Stimulated activated CD8-positive, alpha-beta memory T cell treated with anti-CD3 and anti-CD28 coated beads, Interleukin-7, amount 100 ng/mL, for 24 hours (primary cell): ENCODE measurements around the gene PIEZO1.
"Not testable (repeated sequence)": the region's sequence is repeated elsewhere in the genome, so short reads cannot be mapped to it uniquely, and the experiment has no call there.

Experiments
- DNase-seq: peaks from one replicate; pipeline ENCODE4 v3.0.0-alpha.2; 2020; ENCODE audit warnings: low read depth

Gene PIEZO1

GRCh38 chr16:88783391-88784073 lies 1.5 kb downstream of the PIEZO1 start:
- DNase-seq = no peak

GRCh38 chr16:88782454-88783390 lies 2.3 kb downstream of the PIEZO1 start:
- peak; percentile 61 for DNase-seq

- peak; percentile 53 for DNase-seq
These were observed 3.6 kb downstream of the PIEZO1 start for GRCh38 chr16:88781140-88782077.

DNA sequence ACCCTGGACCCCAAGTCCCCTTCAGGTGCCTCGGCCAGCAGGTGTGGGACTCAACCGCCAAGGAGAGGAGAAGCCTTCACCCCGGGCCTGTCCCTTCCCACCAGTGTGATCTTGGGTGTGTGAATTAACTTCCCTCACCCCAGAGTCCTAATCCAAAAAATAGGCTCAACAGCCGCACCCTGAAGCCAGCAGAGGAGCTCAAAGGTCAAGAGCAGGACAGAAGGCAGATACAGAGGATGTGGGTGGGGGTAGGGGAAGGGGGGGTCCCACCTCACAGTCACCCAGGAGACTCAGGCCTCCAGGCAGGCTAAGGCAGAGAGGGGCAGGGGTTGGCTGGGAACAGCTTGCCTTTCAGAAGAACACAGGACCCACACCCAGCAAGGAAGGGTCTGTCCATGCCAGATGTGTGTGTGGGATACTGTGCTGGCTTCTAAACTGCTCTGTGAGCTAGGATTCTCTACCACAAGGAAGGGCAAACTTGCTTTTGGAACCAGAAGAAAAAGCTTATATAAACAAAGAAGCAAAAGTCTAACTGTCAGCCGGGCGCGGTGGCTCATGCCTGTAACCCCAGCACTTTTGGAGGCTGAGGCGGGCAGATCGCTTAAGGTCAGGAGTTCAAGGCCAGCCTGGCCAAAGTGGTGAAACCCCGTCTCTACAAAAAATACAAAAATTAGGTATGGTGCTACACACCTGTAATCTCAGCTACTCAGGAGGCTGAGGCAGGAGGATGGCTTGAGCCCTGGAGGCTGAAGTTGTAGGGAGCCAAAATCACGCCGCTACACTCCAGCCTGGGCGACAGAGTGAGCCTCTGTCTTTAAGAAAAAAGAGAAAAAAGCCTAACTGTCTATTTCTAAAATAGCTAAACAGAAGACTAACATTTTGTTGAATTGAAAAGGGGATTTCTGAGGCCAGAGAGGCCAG lies 4.6 kb downstream of the PIEZO1 start:
- DNase-seq = no peak

- DNase-seq = no peak
These were observed 5.4 kb downstream of the PIEZO1 start for GRCh38 chr16:88779406-88780141.

DNA sequence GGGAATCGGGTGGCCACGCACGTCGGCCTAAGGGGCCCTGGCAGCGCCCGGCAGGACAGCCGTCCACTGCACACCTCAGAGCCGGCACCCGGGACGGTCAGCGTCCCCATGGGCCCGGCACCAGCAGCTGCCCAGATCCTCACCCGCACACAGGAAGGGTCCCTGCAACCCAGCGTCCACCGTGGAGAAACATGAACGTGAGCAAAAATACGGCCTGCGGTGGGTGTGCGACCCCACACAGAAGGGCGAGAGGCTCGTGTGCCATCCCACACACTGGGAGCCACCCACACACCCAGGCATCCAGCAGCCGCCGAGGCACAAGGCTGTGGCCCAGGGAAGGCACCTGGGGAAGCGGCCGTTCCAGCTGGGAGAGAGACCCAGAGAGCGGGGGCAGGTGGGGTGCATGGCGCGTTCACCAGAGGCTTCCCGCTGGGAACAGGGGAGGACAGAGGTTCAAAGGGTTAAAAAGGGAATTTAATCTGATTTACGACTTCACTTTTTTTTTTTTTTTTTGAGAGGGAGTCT lies 6.4 kb downstream of the PIEZO1 start:
- no peak for DNase-seq

DNA sequence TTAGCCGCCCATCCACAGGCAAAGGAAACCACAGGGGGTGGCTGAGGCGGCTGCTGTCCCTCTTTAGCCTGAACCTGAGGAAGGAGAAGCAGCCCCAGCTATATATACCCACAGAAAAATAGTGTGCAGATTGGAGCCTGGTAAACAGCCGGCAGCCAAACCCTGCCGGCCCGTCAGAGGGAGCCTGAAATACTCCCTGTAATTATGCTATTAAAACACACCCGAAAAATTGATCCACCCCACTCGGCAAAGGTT lies 6.8 kb downstream of the PIEZO1 start:
- DNase-seq = no peak

GRCh38 chr16:88777471-88778270 lies 7.3 kb downstream of the PIEZO1 start:
- no peak for DNase-seq

DNA sequence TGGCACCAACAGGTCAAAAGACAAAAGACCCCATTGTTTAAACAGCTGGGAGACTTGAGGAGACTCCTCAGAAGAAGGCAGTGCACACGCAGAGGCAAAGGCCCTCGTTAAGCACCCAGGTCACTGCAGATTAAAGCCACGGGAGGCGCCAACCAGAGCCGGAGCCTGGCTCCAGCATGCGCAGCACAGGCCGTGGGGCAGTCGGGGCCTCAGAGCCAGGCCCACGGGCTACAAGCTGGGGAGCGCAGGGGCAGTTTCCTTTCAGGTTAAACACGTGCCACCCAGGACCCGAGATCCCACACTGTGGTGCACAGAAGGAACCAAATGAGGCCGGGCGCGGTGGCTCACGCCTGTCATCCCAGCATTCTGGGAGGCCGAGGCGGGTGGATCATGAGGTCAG lies 9.2 kb downstream of the PIEZO1 start:
- DNase-seq = no peak

DNA sequence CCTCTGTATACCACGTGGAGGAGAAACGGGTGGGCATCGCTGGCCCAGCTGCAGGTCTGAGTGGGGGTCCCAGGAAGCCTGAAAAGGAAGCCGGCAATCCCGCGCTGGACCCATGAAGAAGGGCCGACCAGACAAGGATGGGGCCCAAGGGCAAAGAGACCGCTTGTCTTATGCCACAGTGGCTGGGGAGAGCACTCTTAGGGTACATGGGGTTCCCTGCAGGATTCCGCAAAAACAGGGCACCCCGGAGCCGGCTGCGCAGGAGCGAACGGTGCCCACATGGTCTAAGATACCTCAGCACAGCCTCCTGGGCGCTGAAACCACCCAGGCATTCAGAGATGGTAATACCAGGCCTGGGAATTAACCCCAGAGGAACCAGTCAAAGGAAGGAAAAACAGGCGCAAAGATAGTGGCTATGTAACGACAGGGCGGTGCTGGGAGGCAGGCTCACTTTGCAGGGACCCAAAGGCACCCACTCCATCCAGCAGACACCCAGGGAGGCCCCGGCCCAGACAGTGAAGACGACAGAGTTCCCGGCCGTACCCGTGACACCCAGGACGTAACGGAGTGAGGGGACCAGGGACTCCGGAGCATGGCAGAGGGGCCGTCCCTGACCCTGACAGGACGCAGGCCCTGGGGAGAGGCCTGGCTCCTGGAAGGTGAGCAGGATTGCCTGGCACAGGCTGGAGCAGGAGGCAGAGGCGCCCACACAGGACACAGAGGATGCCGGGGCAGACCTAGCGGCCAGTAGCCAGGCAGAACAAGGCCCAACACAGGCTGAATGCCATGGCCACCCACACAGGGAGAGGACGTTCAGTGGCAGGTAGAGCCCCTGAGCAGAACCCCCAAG lies 10.3 kb downstream of the PIEZO1 start:
- no peak for DNase-seq

- DNase-seq = no peak
These were observed 11.2 kb downstream of the PIEZO1 start for GRCh38 chr16:88773812-88774291.

DNA sequence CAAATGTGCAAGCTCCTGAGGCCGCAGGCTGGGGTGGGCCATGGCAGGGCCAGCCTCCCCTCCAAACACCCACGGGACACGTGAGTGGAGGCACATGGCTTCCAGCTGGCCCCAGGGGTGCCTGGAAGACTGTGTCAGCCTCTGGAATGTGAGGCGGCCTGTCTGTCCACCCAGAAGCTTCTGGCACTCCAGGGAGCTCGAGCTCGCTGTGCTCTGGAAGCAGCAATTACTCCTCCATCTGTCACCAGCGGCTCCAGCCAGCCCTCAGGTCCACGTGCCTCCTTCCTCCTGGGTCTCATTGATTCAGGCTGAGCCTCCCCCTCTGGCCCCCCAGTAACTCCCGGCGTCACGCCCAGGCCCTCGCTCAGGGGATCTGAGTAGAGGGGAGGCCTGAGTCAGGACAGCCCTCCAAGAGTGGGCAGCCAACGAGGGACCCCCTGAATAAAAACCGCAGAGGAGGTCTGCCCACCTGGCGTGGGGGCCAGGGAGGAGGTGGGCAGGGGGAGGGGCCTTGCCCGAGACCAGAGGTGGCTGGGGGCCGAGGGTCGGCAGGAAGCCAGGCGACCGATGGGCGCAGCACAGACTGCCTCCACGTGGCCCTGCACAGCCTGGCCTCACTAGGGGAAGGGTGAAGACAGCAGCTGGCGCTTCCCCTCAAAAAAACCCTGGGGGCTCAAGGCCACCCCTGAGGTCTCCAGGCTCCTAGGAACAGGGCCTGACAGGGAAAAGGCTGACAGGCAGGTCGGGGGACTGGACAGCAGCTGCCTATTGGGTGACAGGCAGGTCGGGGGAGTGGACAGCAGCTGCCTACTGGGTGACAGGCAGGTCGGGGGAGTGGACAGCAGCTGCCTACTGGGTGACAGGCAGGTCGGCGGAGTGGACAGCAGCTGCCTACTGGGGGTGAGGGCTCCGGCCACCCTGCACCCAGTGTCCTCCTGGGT lies 11.9 kb downstream of the PIEZO1 start:
- DNase-seq = no peak

DNA sequence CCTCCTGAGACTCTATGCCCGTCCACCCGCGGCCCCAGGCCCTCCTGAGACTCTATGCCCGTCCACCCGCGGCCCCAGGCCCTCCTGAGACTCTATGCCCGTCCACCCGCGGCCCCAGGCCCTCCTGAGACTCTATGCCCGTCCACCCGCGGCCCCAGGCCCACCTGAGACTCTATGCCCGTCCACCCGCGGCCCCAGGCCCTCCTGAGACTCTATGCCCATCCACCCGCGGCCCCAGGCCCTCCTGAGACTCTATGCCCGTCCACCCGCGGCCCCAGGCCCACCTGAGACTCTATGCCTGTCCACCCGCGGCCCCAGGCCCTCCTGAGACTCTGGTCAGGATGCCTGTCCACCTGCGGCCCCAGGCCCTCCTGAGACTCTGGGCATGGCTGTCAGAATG lies 13.2 kb downstream of the PIEZO1 start:
- DNase-seq = not testable (repeated sequence)

DNA sequence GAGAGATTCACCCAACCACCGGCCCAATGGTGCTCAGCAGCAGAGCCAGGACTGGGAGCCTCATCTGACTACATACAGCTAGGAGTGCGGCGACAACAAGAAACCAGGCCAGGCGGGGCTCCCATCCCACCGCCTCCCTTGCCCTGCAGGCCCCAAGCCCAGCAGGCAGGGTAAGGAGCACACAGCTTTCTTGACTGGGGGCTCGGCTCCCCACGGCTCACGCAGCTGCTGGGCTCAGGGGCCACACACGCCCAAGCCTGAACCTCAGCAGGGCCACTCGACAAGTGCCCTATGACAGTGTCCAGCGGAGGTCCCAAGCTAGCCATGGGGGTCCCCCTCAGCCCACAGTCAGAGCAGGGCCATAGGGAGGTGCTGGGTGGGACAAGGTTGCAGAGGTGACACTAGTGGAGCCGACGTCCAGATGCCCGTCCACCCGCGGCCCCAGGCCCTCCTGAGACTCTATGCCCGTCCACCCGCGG lies 13.7 kb downstream of the PIEZO1 start:
- DNase-seq = no peak

GRCh38 chr16:88770461-88771293 lies 14.3 kb downstream of the PIEZO1 start:
- no peak for DNase-seq
